Heart right ventricle (tissue), 16 donors: ENCODE results near the gene SOWAHA. TPM values are rescaled to one million over a fixed set of nuclear protein-coding genes. Genes with fewer than 3 reads are reported as not detected.
"Not testable (repeated sequence)": the region's sequence is repeated elsewhere in the genome, so short reads cannot be mapped to it uniquely, and the experiment has no call there.

Experiments used
- ATAC-seq, 8 donors: fragments of 200-7000 bp; cut with Tn5 transposase; one replicate each; pipeline ENCODE4 v1.9.1; 2020; ENCODE audit warnings: mild to moderate bottlenecking in 8 of 8, moderate library complexity in 8 of 8, moderate number of reproducible peaks in 1 of 8
- DNase-seq, 2 donors: peaks; one replicate each; pipeline ENCODE4 v3.0.0-alpha.2; 2020
- H3K27ac ChIP-seq, 10 donors: fragments of 200-600 bp; sonication (generic) in 2 of 10; one replicate each; pipeline versions ENCODE4 v1.5.0 to v1.8.0; 2020 to 2022; ENCODE audit warnings: mild to moderate bottlenecking in 3 of 10
- H3K27me3 ChIP-seq, 7 donors: fragments of 200-600 bp; one replicate each; pipeline ENCODE4 v1.8.0; 2021 to 2022; ENCODE audit warnings: mild to moderate bottlenecking in 2 of 7
- H3K36me3 ChIP-seq, 9 donors: fragments of 200-600 bp; sonication (generic) in 1 of 9; one replicate each; pipeline versions ENCODE4 v1.5.0 to v1.8.0; 2020 to 2022; ENCODE audit warnings: mild to moderate bottlenecking in 2 of 9
- H3K4me1 ChIP-seq, 9 donors: fragments of 200-600 bp; sonication (generic) in 1 of 9; one replicate each; pipeline versions ENCODE4 v1.5.0 to v1.8.0; 2020 to 2022; ENCODE audit warnings: mild to moderate bottlenecking in 4 of 9
- H3K4me3 ChIP-seq, 10 donors: fragments of 200-600 bp; sonication (generic) in 2 of 10; one replicate each; pipeline versions ENCODE4 v1.5.0 to v1.8.0; 2020 to 2022; ENCODE audit warnings: mild to moderate bottlenecking in 7 of 10, moderate library complexity in 2 of 10
- H3K9me3 ChIP-seq, 11 donors: fragments of 200-600 bp in 10 of 11; sonication (generic) in 2 of 11; one replicate each; pipeline versions ENCODE4 v1.5.0 to v1.8.0; 2013 to 2022; ENCODE audit warnings: mild to moderate bottlenecking in 2 of 11, control low read depth in 1 of 11, moderate library complexity in 1 of 11
- WGBS, 2 donors: extraction: QIAGEN DNeasy Blood & Tissue Kit; methylation state at CpG; one replicate each; pipeline ENCODE4 v1.1.7; 2013; ENCODE audit warnings: inconsistent platforms in 1 of 2; 5-methylcytosine and 5-hydroxymethylcytosine counted together
- intact Hi-C, 10 donors: fragments of 100-400 bp; cut with DNase I; formaldehyde crosslinking; loops; one replicate each; pipeline versions ENCODE4 v1.11.1 to v1.14.2; 2022
- polyA plus RNA-seq, 2 donors: library from polyadenylated mRNA; stranded (reverse); fragments of 200-250 nt; gene quantifications; one replicate each; pipeline ENCODE4 v1.2.3, GENCODE V29; 2013
- total RNA-seq, 10 donors: library from RNA; stranded (reverse); fragmentation: NEBNext Ultra II Directional in 3 of 10; extraction: Animal tissue kit (Norgen Biotek cat#: 25700) in 3 of 10; gene quantifications; one replicate each; pipeline versions ENCODE4 v1.2.1 to v1.2.4, GENCODE V29; 2021 to 2023
- TF ChIP-seq, protein P1 (sequence below), 9 donors: fragments of 200-600 bp; sonication (generic) in 2 of 9; IDR thresholded peaks; one replicate each; pipeline versions ENCODE4 v1.5.0 to v1.8.0; 2021 to 2022; ENCODE audit warnings: antibody characterized with exemption in 9 of 9, mild to moderate bottlenecking in 5 of 9, moderate library complexity in 1 of 9
- donor health status: Arrhythmogenic right ventricular cardiomyopathy.
- donor health status: ischemic (EF 13 %, LVEDD 7.1; RV severe dilation, severe dysfunction).
- donor health status: healthy with polysubstance abuse.
- donor health status: DM: no; HTN: yes; CAD: no.
- donor health status: DM: no; HTN: no; CAD: no.
- donor health status: ischemic (EF 25% LVEDD 6.9; RV normal size, moderate dysfunction).
- donor health status: ischemic (EF 25% LVEDD 5.7; RV mildly dilated, moderate dysfunction).
- donor health status: healthy.
- donor health status: DM: yes; HTN: yes; CAD: no.
- donor health status: Ischemic cardiomyopathy.
- donor health status: ischemic (EF 35%, LVEDD 5.7; RV mildly dilated, moderate dysfunction).
- donor health status: nonischemic (EF 11% LVEDD 7.7; RV severe dilation, severe dysfunction).
- donor health status: DM: yes; HTN: yes; CAD: no.
- donor health status: PGD.
- donor health status: ischemic (EF 29% LVEDD 5.4; RV normal size, mild dysfunction).
- donor health status: nonischemic (EF 23%, LVEDD 6.1; RV moderate dilation, normal function).

The SOWAHA gene
- total and polyA plus RNA-seq, 12 donors = 0.07 to 0.19 (median 0.13) TPM; not detected in 7

GRCh38 chr5:132797651-132798050, 15.5 kb upstream of the SOWAHA start:
- Histone ChIP-seq H3K27me3 (peaks cover 0 to 30% (median 10%) of the 10 kb centered on the region in 7 donors), H3K9me3 (no peaks in the 10 kb centered on the region), H3K36me3 (no peaks in the 10 kb centered on the region), H3K4me3 (no peak overlapping the region), H3K4me1 (peaks cover 0 to 7% (median 0%) of the 10 kb centered on the region in 9 donors), H3K27ac (no peak overlapping the region)
- ATAC-seq (peak in 1 of 8 donors; percentile 44), DNase-seq (no peak)
- intact Hi-C loops = no loop called here
- TF ChIP-seq, protein P1, sequence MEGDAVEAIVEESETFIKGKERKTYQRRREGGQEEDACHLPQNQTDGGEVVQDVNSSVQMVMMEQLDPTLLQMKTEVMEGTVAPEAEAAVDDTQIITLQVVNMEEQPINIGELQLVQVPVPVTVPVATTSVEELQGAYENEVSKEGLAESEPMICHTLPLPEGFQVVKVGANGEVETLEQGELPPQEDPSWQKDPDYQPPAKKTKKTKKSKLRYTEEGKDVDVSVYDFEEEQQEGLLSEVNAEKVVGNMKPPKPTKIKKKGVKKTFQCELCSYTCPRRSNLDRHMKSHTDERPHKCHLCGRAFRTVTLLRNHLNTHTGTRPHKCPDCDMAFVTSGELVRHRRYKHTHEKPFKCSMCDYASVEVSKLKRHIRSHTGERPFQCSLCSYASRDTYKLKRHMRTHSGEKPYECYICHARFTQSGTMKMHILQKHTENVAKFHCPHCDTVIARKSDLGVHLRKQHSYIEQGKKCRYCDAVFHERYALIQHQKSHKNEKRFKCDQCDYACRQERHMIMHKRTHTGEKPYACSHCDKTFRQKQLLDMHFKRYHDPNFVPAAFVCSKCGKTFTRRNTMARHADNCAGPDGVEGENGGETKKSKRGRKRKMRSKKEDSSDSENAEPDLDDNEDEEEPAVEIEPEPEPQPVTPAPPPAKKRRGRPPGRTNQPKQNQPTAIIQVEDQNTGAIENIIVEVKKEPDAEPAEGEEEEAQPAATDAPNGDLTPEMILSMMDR (IDR thresholded peaks at IDR 0.05) = no peak
- WGBS, 2 donors = 40 to 41% methylated on average over 2 of the region's 2 CpGs

GRCh38 chr5:132799392-132799791, 13.7 kb upstream of the SOWAHA start:
- no peaks in the 10 kb centered on the region for H3K9me3 ChIP-seq
- intact Hi-C loops = no loop called here
- no peak overlapping the region for H3K27ac ChIP-seq
- peaks cover 0 to 31% (median 15%) of the 10 kb centered on the region in 7 donors for H3K27me3 ChIP-seq
- H3K4me3 ChIP-seq = no peak overlapping the region
- ATAC-seq (no peak), DNase-seq (no peak)
- peaks cover 0 to 7% (median 0%) of the 10 kb centered on the region in 9 donors for H3K4me1 ChIP-seq
- no peaks in the 10 kb centered on the region for H3K36me3 ChIP-seq
- 80 to 88% methylated on average over 2 of the region's 2 CpGs for WGBS, 2 donors
- TF ChIP-seq, protein P1 (IDR thresholded peaks at IDR 0.05) = no peak

DNA sequence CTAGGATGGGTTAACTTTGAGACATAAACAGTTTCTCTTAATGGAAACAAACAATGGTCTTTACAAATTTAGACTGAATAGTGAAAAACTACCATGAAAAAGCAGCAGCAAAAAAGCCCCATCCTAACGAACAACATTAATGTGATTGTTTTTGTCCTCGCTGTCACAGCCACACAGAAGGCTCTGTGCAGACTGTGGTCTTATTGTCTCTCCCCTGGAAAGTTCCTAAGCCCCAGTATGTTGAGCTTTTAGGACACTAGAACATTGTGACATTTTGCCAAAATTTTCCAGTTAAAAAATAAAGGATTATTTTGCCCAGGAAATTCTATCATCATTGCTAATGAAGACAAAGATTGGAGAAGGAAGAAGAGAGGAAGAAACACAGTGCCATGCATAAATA, 12.6 kb upstream of the SOWAHA start:
- TF ChIP-seq, protein P1 (IDR thresholded peaks at IDR 0.05) = no peak
- Histone ChIP-seq H3K36me3 (no peaks in the 10 kb centered on the region), H3K27ac (no peak overlapping the region), H3K9me3 (no peaks in the 10 kb centered on the region), H3K4me3 (no peak overlapping the region), H3K27me3 (peaks cover 0 to 31% (median 15%) of the 10 kb centered on the region in 7 donors), H3K4me1 (peaks cover 0 to 7% (median 0%) of the 10 kb centered on the region in 9 donors)
- ATAC-seq = no peak
- intact Hi-C loops = no loop called here
- 74 to 80% methylated on average over 2 of the region's 2 CpGs for WGBS, 2 donors
- DNase-seq = no peak

DNA sequence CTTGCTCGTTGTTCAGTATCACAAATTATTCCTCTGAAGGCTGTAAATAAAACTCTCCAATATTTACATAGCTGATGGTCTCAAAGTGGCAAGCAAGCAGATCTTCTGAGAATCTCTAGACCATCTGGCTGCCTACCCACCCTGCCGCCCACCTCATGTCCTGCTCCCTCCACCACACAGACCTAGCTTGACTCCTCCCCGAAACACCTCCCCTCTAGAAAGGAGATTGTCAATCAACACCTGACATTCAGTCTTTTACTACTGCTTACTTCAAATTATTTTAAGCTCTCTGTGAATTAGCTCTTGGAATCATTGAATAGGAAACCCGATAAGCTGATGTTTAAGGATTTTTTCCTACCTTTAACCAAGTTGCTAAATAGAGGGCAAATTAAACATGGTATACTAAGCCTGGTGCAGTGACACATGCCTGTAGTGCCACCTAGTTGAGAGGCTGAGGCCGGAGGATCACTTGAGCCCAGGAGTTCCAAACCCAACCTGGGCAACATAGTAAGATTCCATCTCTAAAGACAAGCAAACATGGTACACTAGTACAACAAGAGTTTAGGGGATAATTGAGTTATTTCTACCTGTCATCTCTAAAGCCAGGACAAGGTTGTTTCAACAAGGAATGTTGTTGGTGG, 10.9 kb upstream of the SOWAHA start:
- Histone ChIP-seq H3K4me1 (peaks cover 0 to 7% (median 0%) of the 10 kb centered on the region in 9 donors), H3K4me3 (no peak overlapping the region), H3K36me3 (no peaks in the 10 kb centered on the region), H3K27me3 (peaks cover 0 to 44% (median 17%) of the 10 kb centered on the region in 7 donors), H3K27ac (no peak overlapping the region), H3K9me3 (no peaks in the 10 kb centered on the region)
- DNase-seq = no peak
- 81 to 84% methylated on average over 5 of the region's 5 CpGs for WGBS, 2 donors
- TF ChIP-seq, protein P1 (IDR thresholded peaks at IDR 0.05) = peak in 3 of 9 donors; percentile 18 to 26 (median 23)
- ATAC-seq = no peak
- intact Hi-C loops = no loop called here

GRCh38 chr5:132802685-132803066, 10.4 kb upstream of the SOWAHA start:
- H3K27me3 ChIP-seq = peaks cover 0 to 49% (median 23%) of the 10 kb centered on the region in 7 donors
- H3K9me3 ChIP-seq, H3K4me1 ChIP-seq, H3K36me3 ChIP-seq, H3K27ac ChIP-seq, ATAC-seq, H3K4me3 ChIP-seq, intact Hi-C loops, DNase-seq: not testable (repeated sequence)
- WGBS, 2 donors = 66 to 74% methylated on average over 5 of the region's 5 CpGs

DNA sequence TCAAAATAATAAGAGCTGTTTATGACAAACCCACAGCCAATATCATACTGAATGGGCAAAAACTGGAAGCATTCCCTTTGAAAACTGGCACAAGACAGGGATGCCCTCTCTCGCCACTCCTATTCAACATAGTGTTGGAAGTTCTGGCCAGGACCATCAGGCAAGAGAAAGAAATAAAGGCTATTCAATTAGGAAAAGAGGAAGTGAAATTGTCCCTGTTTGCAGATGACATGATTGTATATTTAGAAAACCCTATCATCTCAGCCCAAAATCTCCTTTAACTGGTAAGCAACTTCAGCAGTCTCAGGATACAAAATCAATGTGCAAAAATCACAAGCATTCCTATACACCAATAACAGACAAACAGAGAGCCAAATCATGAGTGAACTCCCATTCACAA, 8.9 kb upstream of the SOWAHA start:
- WGBS, 2 donors = 90 to 100% methylated on average over 1 of the region's 1 CpG
- H3K36me3 ChIP-seq, ATAC-seq, H3K4me1 ChIP-seq, H3K27ac ChIP-seq, DNase-seq, intact Hi-C loops, H3K9me3 ChIP-seq, H3K4me3 ChIP-seq: not testable (repeated sequence)
- H3K27me3 ChIP-seq = peaks cover 0 to 64% (median 30%) of the 10 kb centered on the region in 7 donors

DNA sequence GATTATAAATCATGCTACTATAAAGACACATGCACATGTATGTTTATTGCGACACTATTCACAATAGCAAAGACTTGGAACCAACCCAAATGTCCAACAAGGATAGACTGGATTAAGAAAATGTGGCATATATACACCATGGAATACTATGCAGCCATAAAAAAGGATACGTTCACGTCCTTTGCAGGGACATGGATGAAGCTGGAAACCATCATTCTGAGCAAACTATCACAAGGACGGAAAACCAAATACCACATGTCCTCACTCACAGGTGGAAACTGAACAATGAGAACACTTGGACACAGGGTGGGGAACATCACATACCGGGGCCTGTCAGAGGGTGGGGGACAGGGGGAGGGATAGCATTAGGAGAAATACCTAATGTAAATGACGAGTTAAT, 7.2 kb upstream of the SOWAHA start:
- 85 to 95% methylated on average over 6 of the region's 6 CpGs for WGBS, 2 donors
- DNase-seq = not testable (repeated sequence)
- H3K27me3 ChIP-seq = peaks cover 0 to 75% (median 46%) of the 10 kb centered on the region in 7 donors

DNA sequence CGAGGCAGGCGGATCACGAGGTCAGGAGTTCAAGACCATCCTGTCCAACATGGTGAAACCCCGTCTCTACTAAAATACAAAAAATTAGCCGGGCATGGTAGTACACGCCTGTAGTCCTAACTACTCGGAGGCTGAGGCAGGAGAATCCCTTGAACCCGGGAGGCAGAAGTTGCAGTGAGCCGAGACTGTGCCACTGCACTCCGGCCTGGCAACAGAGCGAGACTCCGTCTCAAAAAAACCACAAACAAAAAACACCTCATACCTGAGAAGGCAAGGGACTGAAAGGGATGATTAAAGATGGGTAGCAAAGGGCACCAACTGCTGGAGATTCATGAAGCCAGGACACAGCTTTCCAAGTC, 6.3 kb upstream of the SOWAHA start:
- H3K4me3 ChIP-seq, H3K36me3 ChIP-seq, H3K9me3 ChIP-seq, ATAC-seq, H3K27ac ChIP-seq, DNase-seq, H3K4me1 ChIP-seq, intact Hi-C loops: not testable (repeated sequence)
- peaks cover 2 to 77% (median 53%) of the 10 kb centered on the region in 7 donors for H3K27me3 ChIP-seq
- WGBS, 2 donors = 95% methylated on average over 12 of the region's 12 CpGs

More for the DNA sequence above, 7.2 kb upstream of the SOWAHA start:
- ATAC-seq, H3K4me1 ChIP-seq, H3K4me3 ChIP-seq, H3K27ac ChIP-seq, intact Hi-C loops, H3K9me3 ChIP-seq, H3K36me3 ChIP-seq: not testable (repeated sequence)
